ENCODE data around the gene VMAC.
"Not testable (repeated sequence)": the region's sequence is repeated elsewhere in the genome, so short reads cannot be mapped to it uniquely, and the experiment has no call there.

Gene VMAC

DNA sequence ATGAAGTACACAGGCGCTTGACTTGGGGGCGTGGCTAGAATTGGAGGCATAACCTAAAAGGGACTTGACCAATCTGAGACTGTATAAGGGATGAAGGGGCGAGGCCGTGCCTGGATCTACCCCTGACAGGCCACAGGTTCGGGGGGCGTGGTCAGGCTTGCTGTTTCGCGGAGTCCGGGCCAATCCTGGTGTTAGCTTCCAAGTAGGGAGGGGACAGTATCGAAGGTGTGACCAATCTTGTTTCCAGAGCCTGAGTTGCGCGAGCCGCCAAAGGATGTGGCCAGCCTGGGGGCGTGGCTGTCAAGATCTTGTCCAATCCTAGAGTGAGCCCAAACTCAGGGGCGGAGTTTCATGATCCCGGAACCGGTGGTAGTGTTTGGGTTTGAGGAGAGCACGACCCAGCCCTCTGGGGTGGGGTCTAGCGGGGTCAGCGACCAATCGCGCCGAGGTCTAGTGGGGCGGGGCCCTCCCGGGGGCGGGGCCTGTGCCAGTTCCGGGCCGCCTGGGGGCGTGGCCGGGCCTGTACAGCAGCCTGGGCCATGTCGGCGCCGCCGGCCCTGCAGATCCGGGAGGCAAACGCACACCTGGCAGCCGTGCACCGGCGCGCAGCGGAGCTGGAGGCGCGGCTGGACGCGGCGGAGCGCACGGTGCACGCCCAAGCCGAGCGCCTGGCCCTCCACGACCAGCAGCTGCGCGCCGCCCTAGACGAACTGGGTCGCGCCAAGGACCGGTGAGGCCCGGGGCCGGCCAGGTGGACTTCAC, at the start of gene VMAC:
Gene VMAC (plus strand): TSS at position 521 of the 762 bp plus-strand sequence. CDS start 19 bp downstream, at position 540.
- Histone ChIP-seq H3K27ac (ENCODE audit: low read length) (peak within 1 kb of the TSS; percentile 90), H3K4me1 (ENCODE audit: control insufficient read depth in 1 of 2, insufficient read depth in 2 of 2, low read length in 2 of 2) (peaks cover 0 to 26% of the 10 kb centered on the region in 2 donors), H3K27me3 (ENCODE audit: low read depth, low read length) (no peaks in the 10 kb centered on the region), H3K9me3 (ENCODE audit: control insufficient read depth in 1 of 2, low read length in 2 of 2) (no peaks in the 10 kb centered on the region), H3K4me3 (ENCODE audit: low read depth in 1 of 2, low read length in 2 of 2) (peak within 1 kb of the TSS; percentile 91 to 95), H3K36me3 (ENCODE audit: control insufficient read depth in 1 of 2, insufficient read depth in 2 of 2, low read length in 2 of 2) (peaks cover 0 to 8% of the 10 kb centered on the region in 2 donors)

DNA sequence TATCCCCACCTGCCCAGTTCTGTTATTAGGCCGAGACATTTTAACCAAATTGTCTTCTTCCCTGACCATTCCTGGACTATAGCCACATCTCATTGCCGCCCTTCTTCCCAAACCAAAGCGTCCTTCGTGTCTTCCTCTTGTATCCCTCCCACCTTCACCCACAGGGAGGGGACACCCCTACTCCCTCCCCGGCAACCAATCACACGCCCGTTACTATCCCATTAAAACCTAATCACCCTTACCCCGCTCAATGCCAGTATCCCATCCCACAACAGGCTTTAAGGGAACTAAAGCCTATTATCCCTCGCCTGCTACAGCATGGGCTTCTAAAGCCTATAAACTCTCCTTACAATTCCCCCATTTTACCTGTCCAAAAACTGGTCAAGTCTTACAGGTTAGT, 49.5 kb upstream of the VMAC start:
- not testable (repeated sequence) for H3K36me3 ChIP-seq (ENCODE audit: control insufficient read depth in 1 of 2, insufficient read depth in 2 of 2, low read length in 2 of 2); H3K4me3 ChIP-seq (ENCODE audit: low read depth in 1 of 2, low read length in 2 of 2); H3K27ac ChIP-seq (ENCODE audit: low read length); H3K27me3 ChIP-seq (ENCODE audit: low read depth, low read length); H3K9me3 ChIP-seq (ENCODE audit: control insufficient read depth in 1 of 2, low read length in 2 of 2)
- peaks cover 0 to 12% of the 10 kb centered on the region in 2 donors for H3K4me1 ChIP-seq (ENCODE audit: control insufficient read depth in 1 of 2, insufficient read depth in 2 of 2, low read length in 2 of 2)

GRCh38 chr19:5857203-5858081, 47.2 kb upstream of the VMAC start:
- Histone ChIP-seq H3K4me3 (ENCODE audit: low read depth in 1 of 2, low read length in 2 of 2) (no peak overlapping the region), H3K27me3 (ENCODE audit: low read depth, low read length) (no peaks in the 10 kb centered on the region), H3K4me1 (ENCODE audit: control insufficient read depth in 1 of 2, insufficient read depth in 2 of 2, low read length in 2 of 2) (no peaks in the 10 kb centered on the region), H3K36me3 (ENCODE audit: control insufficient read depth in 1 of 2, insufficient read depth in 2 of 2, low read length in 2 of 2) (no peaks in the 10 kb centered on the region), H3K27ac (ENCODE audit: low read length) (no peak overlapping the region), H3K9me3 (ENCODE audit: control insufficient read depth in 1 of 2, low read length in 2 of 2) (no peaks in the 10 kb centered on the region)

- H3K27me3 ChIP-seq (ENCODE audit: low read depth, low read length), result no peaks in the 10 kb centered on the region
- H3K4me1 ChIP-seq (ENCODE audit: control insufficient read depth in 1 of 2, insufficient read depth in 2 of 2, low read length in 2 of 2), result no peaks in the 10 kb centered on the region
- no peak overlapping the region for H3K4me3 ChIP-seq (ENCODE audit: low read depth in 1 of 2, low read length in 2 of 2)
- no peaks in the 10 kb centered on the region for H3K9me3 ChIP-seq (ENCODE audit: control insufficient read depth in 1 of 2, low read length in 2 of 2)
- no peak overlapping the region for H3K27ac ChIP-seq (ENCODE audit: low read length)
- no peaks in the 10 kb centered on the region for H3K36me3 ChIP-seq (ENCODE audit: control insufficient read depth in 1 of 2, insufficient read depth in 2 of 2, low read length in 2 of 2)
Observed at GRCh38 chr19:5863030-5863665, 41.5 kb upstream of the VMAC start.

GRCh38 chr19:5864013-5864720, 40.5 kb upstream of the VMAC start:
- Histone ChIP-seq H3K4me3 (ENCODE audit: low read depth in 1 of 2, low read length in 2 of 2) (no peak overlapping the region), H3K36me3 (ENCODE audit: control insufficient read depth in 1 of 2, insufficient read depth in 2 of 2, low read length in 2 of 2) (no peaks in the 10 kb centered on the region), H3K9me3 (ENCODE audit: control insufficient read depth in 1 of 2, low read length in 2 of 2) (no peaks in the 10 kb centered on the region), H3K27me3 (ENCODE audit: low read depth, low read length) (no peaks in the 10 kb centered on the region), H3K4me1 (ENCODE audit: control insufficient read depth in 1 of 2, insufficient read depth in 2 of 2, low read length in 2 of 2) (no peaks in the 10 kb centered on the region), H3K27ac (ENCODE audit: low read length) (no peak overlapping the region)

DNA sequence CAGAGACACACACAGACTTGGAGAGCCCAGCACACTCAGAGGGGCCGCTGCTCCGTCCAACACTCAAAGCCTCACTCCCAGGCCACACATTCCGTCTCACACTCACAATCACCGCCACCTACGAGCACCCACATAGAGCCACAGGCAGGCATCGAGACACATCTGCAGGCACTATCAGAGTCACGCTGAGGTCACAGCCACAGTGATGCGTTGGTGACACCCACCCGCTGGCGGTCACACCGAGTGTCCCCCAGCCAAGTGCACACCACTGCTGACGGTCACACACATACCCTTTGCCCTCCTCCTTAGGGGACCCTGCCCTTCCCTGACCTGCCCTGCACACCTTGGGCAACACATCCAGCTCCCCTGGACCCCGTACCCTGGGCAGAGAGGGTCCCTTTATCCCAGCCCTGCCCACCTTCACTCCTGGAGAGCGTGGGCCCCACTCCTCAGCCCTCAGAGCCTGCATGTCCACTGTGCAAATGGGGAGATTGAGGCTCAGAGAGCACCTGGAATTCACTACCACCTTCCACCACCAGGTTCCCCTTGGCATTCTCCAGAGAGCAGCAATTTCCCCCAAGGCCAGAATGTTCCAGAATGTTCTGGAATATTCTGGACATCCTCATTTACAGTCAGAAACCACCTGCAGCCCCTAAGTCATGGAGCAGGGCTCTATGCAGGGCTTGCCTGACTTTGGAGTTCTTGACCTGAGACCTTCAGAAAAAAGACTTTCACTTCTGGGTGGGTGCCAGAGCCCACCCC, 39.8 kb upstream of the VMAC start:
- H3K27ac ChIP-seq (ENCODE audit: low read length), result no peak overlapping the region
- H3K27me3 ChIP-seq (ENCODE audit: low read depth, low read length), result no peaks in the 10 kb centered on the region
- H3K4me1 ChIP-seq (ENCODE audit: control insufficient read depth in 1 of 2, insufficient read depth in 2 of 2, low read length in 2 of 2), result no peaks in the 10 kb centered on the region
- H3K36me3 ChIP-seq (ENCODE audit: control insufficient read depth in 1 of 2, insufficient read depth in 2 of 2, low read length in 2 of 2), result no peaks in the 10 kb centered on the region
- H3K4me3 ChIP-seq (ENCODE audit: low read depth in 1 of 2, low read length in 2 of 2), result no peak overlapping the region
- H3K9me3 ChIP-seq (ENCODE audit: control insufficient read depth in 1 of 2, low read length in 2 of 2), result no peaks in the 10 kb centered on the region

DNA sequence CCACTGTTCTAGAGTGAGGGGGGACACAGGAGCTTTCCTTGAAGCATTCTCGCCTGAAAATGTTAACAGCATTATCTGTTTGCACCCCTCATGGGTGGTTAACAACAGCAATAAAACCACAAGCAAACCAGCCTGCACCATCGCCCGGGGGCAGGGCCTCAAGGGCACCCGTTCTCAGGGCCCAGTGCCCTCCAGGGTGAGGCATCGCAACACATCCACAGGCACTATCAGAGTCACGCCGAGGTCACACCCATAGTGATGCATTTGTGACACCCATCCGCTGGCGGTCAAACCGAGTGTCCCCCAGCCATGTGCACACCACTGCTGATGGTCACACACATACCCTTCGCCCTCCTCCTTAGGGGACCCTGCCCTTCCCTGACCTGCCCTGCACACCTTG, 38.9 kb upstream of the VMAC start:
- no peaks in the 10 kb centered on the region for H3K4me1 ChIP-seq (ENCODE audit: control insufficient read depth in 1 of 2, insufficient read depth in 2 of 2, low read length in 2 of 2)
- H3K36me3 ChIP-seq (ENCODE audit: control insufficient read depth in 1 of 2, insufficient read depth in 2 of 2, low read length in 2 of 2), result no peaks in the 10 kb centered on the region
- no peaks in the 10 kb centered on the region for H3K9me3 ChIP-seq (ENCODE audit: control insufficient read depth in 1 of 2, low read length in 2 of 2)
- no peak overlapping the region for H3K27ac ChIP-seq (ENCODE audit: low read length)
- H3K27me3 ChIP-seq (ENCODE audit: low read depth, low read length), result no peaks in the 10 kb centered on the region
- no peak overlapping the region for H3K4me3 ChIP-seq (ENCODE audit: low read depth in 1 of 2, low read length in 2 of 2)

GRCh38 chr19:5867201-5868136, 37.2 kb upstream of the VMAC start:
- no peaks in the 10 kb centered on the region for H3K9me3 ChIP-seq (ENCODE audit: control insufficient read depth in 1 of 2, low read length in 2 of 2)
- H3K27me3 ChIP-seq (ENCODE audit: low read depth, low read length), result no peaks in the 10 kb centered on the region
- H3K27ac ChIP-seq (ENCODE audit: low read length), result no peak overlapping the region
- H3K4me3 ChIP-seq (ENCODE audit: low read depth in 1 of 2, low read length in 2 of 2), result no peak overlapping the region
- no peaks in the 10 kb centered on the region for H3K36me3 ChIP-seq (ENCODE audit: control insufficient read depth in 1 of 2, insufficient read depth in 2 of 2, low read length in 2 of 2)
- H3K4me1 ChIP-seq (ENCODE audit: control insufficient read depth in 1 of 2, insufficient read depth in 2 of 2, low read length in 2 of 2), result no peaks in the 10 kb centered on the region

DNA sequence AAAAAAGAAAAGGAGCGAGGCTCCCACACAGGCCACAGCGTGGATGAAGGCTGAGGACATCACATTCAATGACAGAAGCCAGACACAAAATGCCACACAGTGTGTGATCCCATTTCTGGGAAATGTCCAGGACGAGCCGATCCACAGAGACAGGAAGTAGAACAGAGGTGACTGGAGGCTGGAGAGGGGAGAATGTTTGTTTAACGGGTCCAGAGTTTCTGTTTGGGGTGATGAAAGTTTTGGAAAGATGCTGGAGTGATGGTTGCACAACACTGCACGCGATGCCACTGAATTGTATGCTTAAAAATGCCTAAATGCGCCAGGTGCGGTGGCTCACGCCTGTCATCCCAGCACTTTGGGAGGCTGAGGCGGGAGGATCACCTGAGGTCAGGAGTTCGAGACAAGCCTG, 33.7 kb upstream of the VMAC start:
- Histone ChIP-seq H3K4me3 (ENCODE audit: low read depth in 1 of 2, low read length in 2 of 2) (no peak overlapping the region), H3K4me1 (ENCODE audit: control insufficient read depth in 1 of 2, insufficient read depth in 2 of 2, low read length in 2 of 2) (no peaks in the 10 kb centered on the region), H3K9me3 (ENCODE audit: control insufficient read depth in 1 of 2, low read length in 2 of 2) (no peaks in the 10 kb centered on the region), H3K27me3 (ENCODE audit: low read depth, low read length) (no peaks in the 10 kb centered on the region), H3K36me3 (ENCODE audit: control insufficient read depth in 1 of 2, insufficient read depth in 2 of 2, low read length in 2 of 2) (no peaks in the 10 kb centered on the region), H3K27ac (ENCODE audit: low read length) (no peak overlapping the region)

Measured in muscle layer of duodenum (tissue), 2 donors.